Neural cell (in vitro differentiated cells): ENCODE results near the gene NPAS2. TPM values are rescaled to one million over a fixed set of nuclear protein-coding genes. Genes with fewer than 3 reads are reported as not detected.

Experiments used
- H2AFZ ChIP-seq: fragments of 200-600, 300-800 bp; sonication (generic), shearing (Covaris generic); 2 replicates; pipeline ENCODE4 v1.6.0; 2014; ENCODE audit warnings: low read depth, mild to moderate bottlenecking, antibody characterized with exemption, low read length, moderate library complexity
- H3F3A ChIP-seq: fragments of 200-600 bp; shearing (Covaris generic); 2 replicates; pipeline ENCODE4 v1.6.1; 2016; ENCODE audit warnings: mild to moderate bottlenecking, moderate library complexity, mixed read lengths, antibody characterized with exemption, low read length; ENCODE audit not compliant: insufficient read depth, poor library complexity, severe bottlenecking
- H3K27ac ChIP-seq: fragments of 200-600, 300-800 bp; sonication (generic), shearing (Covaris generic); 2 replicates; pipeline ENCODE4 v1.5.1; 2014; ENCODE audit warnings: mild to moderate bottlenecking, low read length, moderate library complexity
- H3K27me3 ChIP-seq: fragments of 300-800, 200-600 bp; sonication (generic), shearing (Covaris generic); 2 replicates; pipeline ENCODE4 v1.6.0; 2014; ENCODE audit warnings: mild to moderate bottlenecking, low read depth, low read length, moderate library complexity; ENCODE audit not compliant: insufficient read depth
- H3K36me3 ChIP-seq: fragments of 300-800, 200-600 bp; sonication (generic), shearing (Covaris generic); 2 replicates; pipeline ENCODE4 v1.5.1; 2014; ENCODE audit warnings: mild to moderate bottlenecking, antibody characterized with exemption, low read length, moderate library complexity; ENCODE audit not compliant: insufficient read depth
- H3K4me2 ChIP-seq: fragments of 300-800, 200-600 bp; sonication (generic), shearing (Covaris generic); 2 replicates; pipeline ENCODE4 v1.6.0; 2014; ENCODE audit warnings: mild to moderate bottlenecking, low read length
- H3K4me3 ChIP-seq: fragments of 300-800, 200-600 bp; sonication (generic), shearing (Covaris generic); 2 replicates; pipeline ENCODE4 v1.5.1; 2014; ENCODE audit warnings: mild to moderate bottlenecking, low read length, moderate library complexity
- H3K79me2 ChIP-seq: fragments of 200-600 bp; shearing (Covaris generic); replicated peaks from 2 replicates; pipeline ENCODE4 v1.6.0; 2014; ENCODE audit warnings: mild to moderate bottlenecking, low read length, moderate library complexity; ENCODE audit not compliant: insufficient read depth
- H3K9ac ChIP-seq: fragments of 300-800, 200-600 bp; sonication (generic), shearing (Covaris generic); 2 replicates; pipeline ENCODE4 v1.6.1; 2016; ENCODE audit warnings: mild to moderate bottlenecking, low read length, mixed read lengths
- H3K9me2 ChIP-seq: fragments of 200-600 bp; shearing (Covaris generic); 2 replicates; pipeline ENCODE4 v1.6.1; 2016; ENCODE audit warnings: mild to moderate bottlenecking, low read length, mixed read lengths; ENCODE audit not compliant: insufficient read depth
- H3K9me3 ChIP-seq: fragments of 200-600, 300-800 bp; sonication (generic), shearing (Covaris generic); 2 replicates; pipeline ENCODE4 v1.6.1; 2016; ENCODE audit warnings: mild to moderate bottlenecking, mixed run types, low read length, moderate library complexity, mixed read lengths
- H4K20me1 ChIP-seq: fragments of 200-600 bp; shearing (Covaris generic); 2 replicates; pipeline ENCODE4 v1.6.1; 2016; ENCODE audit warnings: mild to moderate bottlenecking, mixed run types; ENCODE audit not compliant: insufficient read depth
- CTCF ChIP-seq: fragments of 450-650 bp; IDR thresholded peaks from 2 replicates; pipeline ENCODE4 v1.5.1; 2014; ENCODE audit warnings: antibody characterized with exemption, mild to moderate bottlenecking, moderate library complexity; ENCODE audit not compliant: poor library complexity, severe bottlenecking
- EP300 ChIP-seq: fragments of 450-650 bp; conservative IDR thresholded peaks from 2 replicates; pipeline ENCODE4 v1.6.1; 2014; ENCODE audit warnings: antibody characterized with exemption, mild to moderate bottlenecking, moderate library complexity; ENCODE audit not compliant: poor library complexity, severe bottlenecking
- EZH2 ChIP-seq: fragments of 200-600, 300-800 bp; shearing (Covaris generic), sonication (generic); IDR thresholded peaks from 2 replicates; pipeline ENCODE4 v1.6.1; 2014; ENCODE audit warnings: antibody characterized with exemption, low read length, borderline replicate concordance, mild to moderate bottlenecking; ENCODE audit not compliant: insufficient read depth, poor library complexity, severe bottlenecking
- MXI1 ChIP-seq: fragments of 450-650 bp; conservative IDR thresholded peaks from 2 replicates; pipeline ENCODE4 v1.6.1; 2014; ENCODE audit warnings: antibody characterized with exemption, mild to moderate bottlenecking; ENCODE audit not compliant: poor library complexity, severe bottlenecking
- POLR2AphosphoS5 ChIP-seq: IDR thresholded peaks from 2 replicates; pipeline ENCODE4 v1.6.1; 2012
- RAD21 ChIP-seq: fragments of 450-650 bp; conservative IDR thresholded peaks from 2 replicates; pipeline ENCODE4 v1.6.1; 2014; ENCODE audit warnings: antibody characterized with exemption, mild to moderate bottlenecking, moderate library complexity
- REST ChIP-seq: IDR thresholded peaks from 2 replicates; pipeline ENCODE4 v1.6.1; 2012; ENCODE audit warnings: borderline replicate concordance
- SMC3 ChIP-seq: fragments of 450-650 bp; conservative IDR thresholded peaks from 2 replicates; pipeline ENCODE4 v1.6.1; 2014; ENCODE audit warnings: antibody characterized with exemption, mild to moderate bottlenecking, moderate library complexity; ENCODE audit not compliant: poor library complexity
- TAF1 ChIP-seq: IDR thresholded peaks from 2 replicates; pipeline ENCODE4 v1.6.1; 2012; ENCODE audit warnings: low read depth
- polyA plus RNA-seq: library from polyadenylated mRNA; depleted of rRNA; stranded (reverse); fragments of >200 nt; gene quantifications from 2 replicates; pipeline ENCODE4 v1.2.3, GENCODE V29; 2014

NPAS2 gene
- polyA plus RNA-seq, 1 donor from 2014 or later = 2.1 TPM

- no peak overlapping the region for H2AFZ ChIP-seq
- no peak overlapping the region for H3K4me3 ChIP-seq
- H4K20me1 ChIP-seq = no peaks in the 10 kb centered on the region
- no peak overlapping the region for H3K27ac ChIP-seq
- H3F3A ChIP-seq = no peaks in the 10 kb centered on the region
- H3K9ac ChIP-seq = no peak overlapping the region
- H3K9me3 ChIP-seq = no peaks in the 10 kb centered on the region
- no peaks in the 10 kb centered on the region for H3K9me2 ChIP-seq
- H3K36me3 ChIP-seq = no peaks in the 10 kb centered on the region
- H3K27me3 ChIP-seq = no peaks in the 10 kb centered on the region
- TF ChIP-seq EZH2 (no peak), REST (no peak), TAF1 (no peak), MXI1 (no peak), EP300 (no peak)
- H3K79me2 ChIP-seq = no peaks in the 10 kb centered on the region
- H3K4me2 ChIP-seq = no peak overlapping the region
Measured at GRCh38 chr2:100972452-100972851, 152.5 kb downstream of the NPAS2 start.

GRCh38 chr2:100974712-100975520, 155.0 kb downstream of the NPAS2 start:
- TF ChIP-seq TAF1 = no peak
- TF ChIP-seq MXI1 = no peak
- TF ChIP-seq CTCF = no peak
- TF ChIP-seq POLR2AphosphoS5 = no peak
- no peak for TF ChIP-seq EP300
- TF ChIP-seq EZH2 = no peak
- no peak for TF ChIP-seq SMC3
- no peak for TF ChIP-seq RAD21
- no peak for TF ChIP-seq REST
- no peak overlapping the region for H3K27ac ChIP-seq
- no peak overlapping the region for H3K9ac ChIP-seq
- no peaks in the 10 kb centered on the region for H3K36me3 ChIP-seq
- no peaks in the 10 kb centered on the region for H3K9me3 ChIP-seq
- no peaks in the 10 kb centered on the region for H3K79me2 ChIP-seq
- H3K27me3 ChIP-seq = no peaks in the 10 kb centered on the region
- H3F3A ChIP-seq = no peaks in the 10 kb centered on the region
- no peaks in the 10 kb centered on the region for H3K9me2 ChIP-seq
- H3K4me3 ChIP-seq = no peak overlapping the region
- no peak overlapping the region for H2AFZ ChIP-seq
- H3K4me2 ChIP-seq = no peak overlapping the region
- no peaks in the 10 kb centered on the region for H4K20me1 ChIP-seq
